PC-9 (cell line): Measurements from ENCODE around the gene LILRB4. TPM values are rescaled to one million over a fixed set of nuclear protein-coding genes. Genes with fewer than 3 reads are reported as not detected.
"Not testable (repeated sequence)": the region's sequence is repeated elsewhere in the genome, so short reads cannot be mapped to it uniquely, and the experiment has no call there.

Experiments
- BruUV-seq: library from RNA; stranded (reverse); fragments of 400-500 nt; replicated peaks from 2 replicates; lab custom pipeline; 2021; lab: Mats Ljungman, UMichigan
- CTCF ChIA-PET: fragments of 300-600 bp; sonication (Branson Sonifier 250); formaldehyde crosslinking; loops from one replicate; lab custom pipeline; 2022; ENCODE audit warnings: antibody characterized with exemption; lab: Charles Lee
- POLR2A ChIA-PET: fragments of 300-600 bp; sonication (Branson Sonifier 250); formaldehyde crosslinking; loops from one replicate; lab custom pipeline; 2022; ENCODE audit warnings: antibody characterized with exemption; ENCODE audit not compliant: unreplicated experiment; lab: Charles Lee
- DNase-seq, 2 experiments: peaks; one replicate each; pipeline versions ENCODE4 v3.0.0 to v3.0.0-alpha.2; 2015 to 2022; ENCODE audit warnings: mixed read lengths in 1 of 2
- H2AFZ ChIP-seq: fragments of 200-600 bp; sonication (generic); 2 replicates; pipeline ENCODE4 v1.8.1; 2017; ENCODE audit warnings: antibody characterized with exemption
- H3F3A ChIP-seq: fragments of 200-600 bp; sonication (generic); 2 replicates; pipeline ENCODE4 v1.8.1; 2017; ENCODE audit warnings: antibody characterized with exemption, mild to moderate bottlenecking, low read depth; ENCODE audit not compliant: insufficient read depth
- H3K27ac ChIP-seq: fragments of 200-600 bp; sonication (generic); 2 replicates; pipeline ENCODE4 v1.6.1; 2016; ENCODE audit warnings: mixed run types
- H3K27me3 ChIP-seq: fragments of 200-600 bp; sonication (generic); 2 replicates; pipeline ENCODE4 v1.6.1; 2016; ENCODE audit warnings: low read depth, mixed run types; ENCODE audit not compliant: insufficient read depth
- H3K36me3 ChIP-seq: fragments of 200-600 bp; sonication (generic); 2 replicates; pipeline ENCODE4 v1.6.1; 2016; ENCODE audit warnings: low read depth, mixed run types
- H3K4me1 ChIP-seq: fragments of 200-600 bp; sonication (generic); replicated peaks from 2 replicates; pipeline ENCODE4 v1.6.1; 2016; ENCODE audit warnings: mixed run types; ENCODE audit not compliant: insufficient read depth
- H3K4me2 ChIP-seq: fragments of 200-600 bp; sonication (generic); 2 replicates; pipeline ENCODE4 v1.6.1; 2017; ENCODE audit warnings: mixed run types
- H3K4me3 ChIP-seq: fragments of 200-600 bp; sonication (generic); 2 replicates; pipeline ENCODE4 v1.6.1; 2016; ENCODE audit warnings: mixed run types
- H3K79me2 ChIP-seq: fragments of 200-600 bp; sonication (generic); 2 replicates; pipeline ENCODE4 v1.6.1; 2017; ENCODE audit warnings: low read depth, mixed run types
- H3K9me2 ChIP-seq: fragments of 200-600 bp; sonication (generic); 2 replicates; pipeline ENCODE4 v1.8.1; 2017; ENCODE audit warnings: mild to moderate bottlenecking; ENCODE audit not compliant: insufficient read depth
- H3K9me3 ChIP-seq: fragments of 200-600 bp; sonication (generic); 2 replicates; pipeline ENCODE4 v1.8.1; 2016; ENCODE audit warnings: low read depth; ENCODE audit not compliant: insufficient read depth
- H4K20me1 ChIP-seq: fragments of 200-600 bp; sonication (generic); 2 replicates; pipeline ENCODE4 v1.8.1; 2017; ENCODE audit not compliant: insufficient read depth
- CTCF ChIP-seq: fragments of 200-600 bp; sonication (generic); conservative IDR thresholded peaks from 2 replicates; pipeline ENCODE4 v1.6.1; 2017; ENCODE audit warnings: mixed run types, antibody characterized with exemption, mild to moderate bottlenecking, moderate library complexity
- EZH2 ChIP-seq: fragments of 200-600 bp; sonication (generic); IDR thresholded peaks from 2 replicates; pipeline ENCODE4 v1.8.0; 2017; ENCODE audit warnings: antibody characterized with exemption, low read depth
- intact Hi-C: fragments of 100-400 bp; cut with micrococcal nuclease; formaldehyde crosslinking; loops from one replicate; pipeline ENCODE4 v1.10.0; 2022; ENCODE audit not compliant: unreplicated experiment
- total RNA-seq: library from RNA; stranded (reverse); gene quantifications from 2 replicates; pipeline ENCODE4 v1.2.3, GENCODE V29; 2021

LILRB4 gene
- total RNA-seq, 1 experiment from 2014 or later: not detected

- Histone ChIP-seq H2AFZ (no peak overlapping the region), H3K36me3 (no peaks in the 10 kb centered on the region), H3K27me3 (peaks cover 85% of the 10 kb centered on the region), H3K27ac (no peak overlapping the region), H3K4me3 (no peak overlapping the region), H3F3A (no peaks in the 10 kb centered on the region), H3K79me2 (no peaks in the 10 kb centered on the region), H3K9me2 (no peaks in the 10 kb centered on the region; the same call in 1 of the 2 replicates), H3K4me1 (no peaks in the 10 kb centered on the region), H3K4me2 (no peak overlapping the region), H4K20me1 (no peaks in the 10 kb centered on the region), H3K9me3 (no peaks in the 10 kb centered on the region)
- no peak for TF ChIP-seq CTCF
- TF ChIP-seq EZH2: no peak
- POLR2A ChIA-PET: no interaction called here
- intact Hi-C loops: no loop called here
- no TSS peak for BruUV-seq
- DNase-seq: peak in 1 of 2 experiments; percentile 17
- CTCF ChIA-PET: no interaction called here
Measured at GRCh38 chr19:54696766-54697165, 34.0 kb downstream of the LILRB4 start.

GRCh38 chr19:54697716-54698115 is 34.9 kb downstream of the LILRB4 start:
- H3K79me2 ChIP-seq, H3F3A ChIP-seq, H3K9me2 ChIP-seq, H4K20me1 ChIP-seq, BruUV-seq, H3K4me3 ChIP-seq, intact Hi-C loops, POLR2A ChIA-PET, H2AFZ ChIP-seq, H3K4me1 ChIP-seq, CTCF ChIA-PET, H3K27ac ChIP-seq, H3K9me3 ChIP-seq, H3K36me3 ChIP-seq, DNase-seq, H3K4me2 ChIP-seq: not testable (repeated sequence)
- peaks cover 81% of the 10 kb centered on the region for H3K27me3 ChIP-seq

GRCh38 chr19:54704928-54705327 is 42.1 kb downstream of the LILRB4 start:
- BruUV-seq: no TSS peak
- Histone ChIP-seq H4K20me1 (no peaks in the 10 kb centered on the region), H2AFZ (no peak overlapping the region), H3K36me3 (no peaks in the 10 kb centered on the region), H3K4me1 (no peaks in the 10 kb centered on the region), H3F3A (no peaks in the 10 kb centered on the region), H3K27ac (no peak overlapping the region), H3K4me3 (no peak overlapping the region), H3K27me3 (peaks cover 59% of the 10 kb centered on the region), H3K79me2 (no peaks in the 10 kb centered on the region), H3K9me2 (no peaks in the 10 kb centered on the region), H3K4me2 (no peak overlapping the region), H3K9me3 (no peaks in the 10 kb centered on the region)
- no peak for TF ChIP-seq CTCF
- no peak for TF ChIP-seq EZH2
- ChIA-PET CTCF (no interaction called here), POLR2A (no interaction called here)
- intact Hi-C loops: no loop called here
- peak in 1 of 2 experiments; percentile 32 for DNase-seq

- H4K20me1 ChIP-seq: no peaks in the 10 kb centered on the region
- H3K4me3 ChIP-seq: no peak overlapping the region
- H3K27me3 ChIP-seq: peaks cover 49% of the 10 kb centered on the region
- POLR2A ChIA-PET: no interaction called here
- no peak overlapping the region for H3K4me2 ChIP-seq
- BruUV-seq: no TSS peak
- CTCF ChIA-PET: no interaction called here
- H3F3A ChIP-seq: peaks cover 5% of the 10 kb centered on the region; the same call in 1 of the 2 replicates
- H3K27ac ChIP-seq: no peak overlapping the region
- no peak for DNase-seq
- no peak overlapping the region for H2AFZ ChIP-seq
- H3K36me3 ChIP-seq: no peaks in the 10 kb centered on the region
- no peaks in the 10 kb centered on the region for H3K9me3 ChIP-seq
- intact Hi-C loops: no loop called here
- H3K4me1 ChIP-seq: no peaks in the 10 kb centered on the region
- H3K79me2 ChIP-seq: no peaks in the 10 kb centered on the region
- no peaks in the 10 kb centered on the region for H3K9me2 ChIP-seq
- TF ChIP-seq EZH2 (no peak), CTCF (no peak)
Measured at GRCh38 chr19:54707962-54708361, 45.2 kb downstream of the LILRB4 start.
